Right ventricle myocardium inferior (tissue), 1 donor: ENCODE measurements around the gene CCDC40. TPM values are rescaled to one million over a fixed set of nuclear protein-coding genes. Genes with fewer than 3 reads are reported as not detected.
"Not testable (repeated sequence)": the region's sequence is repeated elsewhere in the genome, so short reads cannot be mapped to it uniquely, and the experiment has no call there.

Experiments
- ATAC-seq: fragments of 200-7000 bp; cut with Tn5 transposase; one replicate; pipeline ENCODE4 v1.9.1; 2020; ENCODE audit warnings: mild to moderate bottlenecking, moderate library complexity
- DNase-seq: peaks from one replicate; pipeline ENCODE4 v3.0.0; 2021; ENCODE audit errors: missing footprints
- intact Hi-C: fragments of 100-400 bp; cut with DNase I; formaldehyde crosslinking; loops from one replicate; pipeline ENCODE4 v1.11.0; 2022
- total RNA-seq: library from RNA; stranded (reverse); fragmentation: NEBNext Ultra II Directional; extraction: Animal tissue kit (Norgen Biotek cat#: 25700); gene quantifications from one replicate; pipeline ENCODE4 v1.2.1, GENCODE V29; 2021
- donor health status: DM: no; HTN: yes; CAD: no; lungs with severe emphysema.

CCDC40 gene
- total RNA-seq, 1 donor from 2014 or later, result 5.4 TPM

- ATAC-seq, result no peak
- no peak for DNase-seq
These were observed 2.6 kb upstream of the CCDC40 start for GRCh38 chr17:80033840-80034239.

GRCh38 chr17:80034791-80035686 lies 1.4 kb upstream of the CCDC40 start:
- intact Hi-C loops, result loop anchor here (2.0 kb wide), 1 partner anchor 26 kb away; no protein-coding TSS in a partner anchor
- DNase-seq (no peak), ATAC-seq (no peak)

More at GRCh38 chr17:80033840-80034239, 2.6 kb upstream of the CCDC40 start:
- intact Hi-C loops, result loop anchor here (2.0 kb wide), 1 partner anchor 25 kb away; no protein-coding TSS in a partner anchor

GRCh38 chr17:80035687-80035936 lies 830 bp upstream of the CCDC40 start, which contains the start of gene TBC1D16:
Gene TBC1D16 (minus strand): TSS chr17:80035872. CDS start chr17:80013547, 22,325 bp downstream.
- no peak for ATAC-seq
- intact Hi-C loops, result loop anchor here (2.0 kb wide), 1 partner anchor 27 kb away; no protein-coding TSS in a partner anchor

GRCh38 chr17:80036715-80037477 lies 454 bp downstream of the CCDC40 start:
- intact Hi-C loops, result no loop called here
- DNase-seq, result no peak
- ATAC-seq, result peak; percentile 14

More at GRCh38 chr17:80035687-80035936, 830 bp upstream of the CCDC40 start, which contains the start of gene TBC1D16:
- DNase-seq, result no peak

- intact Hi-C loops, result no loop called here
- DNase-seq (no peak), ATAC-seq (no peak)
These were observed 7.5 kb downstream of the CCDC40 start for GRCh38 chr17:80043963-80044362.

- intact Hi-C loops, result no loop called here
- no peak for DNase-seq
- ATAC-seq, result no peak
These were observed 9.3 kb downstream of the CCDC40 start for GRCh38 chr17:80045703-80046102.

- intact Hi-C loops, ATAC-seq: not testable (repeated sequence)
These were observed 10.3 kb downstream of the CCDC40 start for GRCh38 chr17:80046709-80047108.

GRCh38 chr17:80047176-80047575 lies 10.7 kb downstream of the CCDC40 start:
- intact Hi-C loops, result no loop called here
- ATAC-seq (no peak), DNase-seq (peak; percentile 30)

More at GRCh38 chr17:80046709-80047108, 10.3 kb downstream of the CCDC40 start:
- peak; percentile 18 for DNase-seq

- intact Hi-C loops, result no loop called here
- DNase-seq, result peak; percentile 66
- no peak for ATAC-seq
These were observed 13.5 kb downstream of the CCDC40 start for GRCh38 chr17:80049986-80050385.

GRCh38 chr17:80050706-80051105 lies 14.3 kb downstream of the CCDC40 start:
- no peak for ATAC-seq
- DNase-seq, result no peak
- intact Hi-C loops, result no loop called here

GRCh38 chr17:80051681-80052080 lies 15.2 kb downstream of the CCDC40 start:
- intact Hi-C loops, result no loop called here
- ATAC-seq (no peak), DNase-seq (peak; percentile 52)

GRCh38 chr17:80053102-80053501 lies 16.7 kb downstream of the CCDC40 start:
- intact Hi-C loops, result no loop called here
- ATAC-seq (no peak), DNase-seq (peak; percentile 17)

GRCh38 chr17:80055597-80055996 lies 19.2 kb downstream of the CCDC40 start:
- DNase-seq (no peak), ATAC-seq (no peak)
- intact Hi-C loops, result no loop called here

GRCh38 chr17:80058311-80058955 lies 22.0 kb downstream of the CCDC40 start:
- no peak for DNase-seq

GRCh38 chr17:80060644-80061043 lies 24.2 kb downstream of the CCDC40 start:
- no peak for DNase-seq
- intact Hi-C loops, result no loop called here
- ATAC-seq, result no peak

More at GRCh38 chr17:80058311-80058955, 22.0 kb downstream of the CCDC40 start:
- ATAC-seq, result no peak
- intact Hi-C loops, result no loop called here

- intact Hi-C loops, result no loop called here
- no peak for ATAC-seq
- no peak for DNase-seq
These were observed 25.0 kb downstream of the CCDC40 start for GRCh38 chr17:80061421-80061820.

- DNase-seq, result peak; percentile 81
- intact Hi-C loops, result no loop called here
These were observed 27.6 kb downstream of the CCDC40 start for GRCh38 chr17:80063830-80064585.

GRCh38 chr17:80064696-80065095 lies 28.3 kb downstream of the CCDC40 start:
- intact Hi-C loops, result no loop called here
- ATAC-seq (no peak), DNase-seq (no peak)

More at GRCh38 chr17:80063830-80064585, 27.6 kb downstream of the CCDC40 start:
- ATAC-seq, result peak; percentile 45
